HL-60 (cell line): Measurements from ENCODE around the gene GFI1B.

Source experiments
- CTCF ChIP-seq: IDR thresholded peaks from one replicate; pipeline ENCODE4 v1.5.1; 2011; ENCODE audit warnings: low read length, control low read depth, inconsistent platforms; ENCODE audit not compliant: insufficient read depth
- GABPA ChIP-seq: IDR thresholded peaks from 2 replicates; pipeline ENCODE4 v1.6.1; 2012; ENCODE audit warnings: low read depth
- POLR2AphosphoS5 ChIP-seq: IDR thresholded peaks from 2 replicates; pipeline ENCODE4 v1.6.1; 2012; ENCODE audit warnings: low read depth
- REST ChIP-seq: IDR thresholded peaks from 2 replicates; pipeline ENCODE4 v1.6.1; 2012; ENCODE audit warnings: low read depth; ENCODE audit not compliant: insufficient replicate concordance
- SPI1 ChIP-seq: IDR thresholded peaks from 2 replicates; pipeline ENCODE4 v1.6.1; 2012; ENCODE audit warnings: low read depth, mild to moderate bottlenecking, borderline replicate concordance

GRCh38 chr9:133028221-133028620 is 49.7 kb downstream of the GFI1B start:
- TF ChIP-seq CTCF (no peak), GABPA (no peak), POLR2AphosphoS5 (no peak), REST (no peak), SPI1 (no peak)
